ENCODE measurements around the gene RHOT2.
"Not testable (repeated sequence)": the region's sequence is repeated elsewhere in the genome, so short reads cannot be mapped to it uniquely, and the experiment has no call there.

The RHOT2 gene

GRCh38 chr16:709566-710499 lies 41.9 kb downstream of the RHOT2 start:
- peak; percentile 48 for DNase-seq (ENCODE audit: low read depth)
- TF ChIP-seq POLR2A (IDR thresholded peaks at IDR 0.05; ENCODE audit: extremely low read depth, insufficient read length) (no peak), CTCF (IDR thresholded peaks at IDR 0.05; ENCODE audit: low read depth, low read length) (no peak), MYC (IDR thresholded peaks at IDR 0.05; ENCODE audit: low read depth, low read length) (no peak), MAX (IDR thresholded peaks at IDR 0.05; ENCODE audit: low read depth, low read length) (no peak)
- no peak overlapping the region for H3K4me3 ChIP-seq (ENCODE audit: low read depth, low read length)

GRCh38 chr16:710500-711075 lies 42.7 kb downstream of the RHOT2 start:
- TF ChIP-seq CTCF (IDR thresholded peaks at IDR 0.05; ENCODE audit: low read depth, low read length) (no peak), MYC (IDR thresholded peaks at IDR 0.05; ENCODE audit: low read depth, low read length) (no peak), POLR2A (IDR thresholded peaks at IDR 0.05; ENCODE audit: extremely low read depth, insufficient read length) (no peak), MAX (IDR thresholded peaks at IDR 0.05; ENCODE audit: low read depth, low read length) (no peak)
- DNase-seq (ENCODE audit: low read depth), result no peak
- no peak overlapping the region for H3K4me3 ChIP-seq (ENCODE audit: low read depth, low read length)

- TF ChIP-seq CTCF (IDR thresholded peaks at IDR 0.05; ENCODE audit: low read depth, low read length) (no peak), MYC (IDR thresholded peaks at IDR 0.05; ENCODE audit: low read depth, low read length) (no peak), POLR2A (IDR thresholded peaks at IDR 0.05; ENCODE audit: extremely low read depth, insufficient read length) (no peak), MAX (IDR thresholded peaks at IDR 0.05; ENCODE audit: low read depth, low read length) (no peak)
- no peak for DNase-seq (ENCODE audit: low read depth)
- H3K4me3 ChIP-seq (ENCODE audit: low read depth, low read length), result no peak overlapping the region
Observed at GRCh38 chr16:711084-711483, 43.2 kb downstream of the RHOT2 start.

GRCh38 chr16:711548-712320 lies 43.8 kb downstream of the RHOT2 start:
- no peak overlapping the region for H3K4me3 ChIP-seq (ENCODE audit: low read depth, low read length)
- no peak for TF ChIP-seq POLR2A (IDR thresholded peaks at IDR 0.05; ENCODE audit: extremely low read depth, insufficient read length)
- peak; percentile 58 for TF ChIP-seq CTCF (IDR thresholded peaks at IDR 0.05; ENCODE audit: low read depth, low read length)
- peak; percentile 36; the same call in 1 of the 2 replicates for TF ChIP-seq MAX (IDR thresholded peaks at IDR 0.05; ENCODE audit: low read depth, low read length)
- no peak for TF ChIP-seq MYC (IDR thresholded peaks at IDR 0.05; ENCODE audit: low read depth, low read length)
- DNase-seq (ENCODE audit: low read depth), result peak; percentile 69

- peak; percentile 15 for TF ChIP-seq CTCF (IDR thresholded peaks at IDR 0.05; ENCODE audit: low read depth, low read length)
- DNase-seq (ENCODE audit: low read depth), result peak; percentile 56
- H3K4me3 ChIP-seq (ENCODE audit: low read depth, low read length), result not testable (repeated sequence)
Observed at GRCh38 chr16:712740-713250, 44.9 kb downstream of the RHOT2 start.

Measured in NB4 (cell line).